Activated T-cell treated with anti-CD3 and anti-CD28 coated beads for 24 hours (primary cell): ENCODE measurements around the gene ZEB2.

ENCODE experiments used
- DNase-seq: peaks from one replicate; pipeline ENCODE4 v3.0.0-alpha.2; 2020; ENCODE audit warnings: low read depth

The ZEB2 gene

GRCh38 chr2:144421606-144422510 lies 98.1 kb downstream of the ZEB2 start:
- no peak for DNase-seq

- DNase-seq = no peak
These were observed 100.7 kb downstream of the ZEB2 start for GRCh38 chr2:144419218-144419617.

- DNase-seq = no peak
These were observed 104.5 kb downstream of the ZEB2 start for GRCh38 chr2:144415386-144415785.

GRCh38 chr2:144414324-144414845 lies 105.5 kb downstream of the ZEB2 start:
- DNase-seq = no peak

GRCh38 chr2:144412709-144413108 lies 107.2 kb downstream of the ZEB2 start:
- DNase-seq = no peak

GRCh38 chr2:144411473-144411872 lies 108.4 kb downstream of the ZEB2 start:
- DNase-seq = no peak

- DNase-seq = no peak
These were observed 110.7 kb downstream of the ZEB2 start for GRCh38 chr2:144409241-144409640.

GRCh38 chr2:144407262-144407661 lies 112.7 kb downstream of the ZEB2 start:
- no peak for DNase-seq

GRCh38 chr2:144405982-144406788 lies 113.7 kb downstream of the ZEB2 start:
- DNase-seq = no peak

- DNase-seq = no peak
These were observed 114.6 kb downstream of the ZEB2 start for GRCh38 chr2:144405321-144405720.

GRCh38 chr2:144404586-144405314 lies 115.2 kb downstream of the ZEB2 start:
- no peak for DNase-seq

- DNase-seq = no peak
These were observed 116.0 kb downstream of the ZEB2 start for GRCh38 chr2:144403933-144404332.

- DNase-seq = no peak
These were observed 117.7 kb downstream of the ZEB2 start for GRCh38 chr2:144402251-144402650.

GRCh38 chr2:144401036-144401435 lies 118.9 kb downstream of the ZEB2 start:
- no peak for DNase-seq

GRCh38 chr2:144396318-144396717 lies 123.6 kb downstream of the ZEB2 start:
- DNase-seq = no peak

- no peak for DNase-seq
These were observed 129.4 kb downstream of the ZEB2 start for GRCh38 chr2:144390424-144391020.

GRCh38 chr2:144389930-144390311 lies 130.0 kb downstream of the ZEB2 start:
- DNase-seq = no peak

GRCh38 chr2:144389151-144389929 lies 130.6 kb downstream of the ZEB2 start:
- DNase-seq = no peak

GRCh38 chr2:144385381-144385780 lies 134.5 kb downstream of the ZEB2 start:
- DNase-seq = no peak

GRCh38 chr2:144383571-144384100 lies 136.3 kb downstream of the ZEB2 start:
- no peak for DNase-seq

- no peak for DNase-seq
These were observed 137.1 kb downstream of the ZEB2 start for GRCh38 chr2:144382849-144383248.
